ENCODE data around the gene SQOR.

SQOR gene

GRCh38 chr15:45660231-45660979 lies 25.6 kb downstream of the SQOR start:
- no peak for TF ChIP-seq CTCF (IDR thresholded peaks at IDR 0.05; ENCODE audit: low read depth, low read length)
- H3K4me3 ChIP-seq (ENCODE audit: low read depth, low read length) = no peak overlapping the region

DNA sequence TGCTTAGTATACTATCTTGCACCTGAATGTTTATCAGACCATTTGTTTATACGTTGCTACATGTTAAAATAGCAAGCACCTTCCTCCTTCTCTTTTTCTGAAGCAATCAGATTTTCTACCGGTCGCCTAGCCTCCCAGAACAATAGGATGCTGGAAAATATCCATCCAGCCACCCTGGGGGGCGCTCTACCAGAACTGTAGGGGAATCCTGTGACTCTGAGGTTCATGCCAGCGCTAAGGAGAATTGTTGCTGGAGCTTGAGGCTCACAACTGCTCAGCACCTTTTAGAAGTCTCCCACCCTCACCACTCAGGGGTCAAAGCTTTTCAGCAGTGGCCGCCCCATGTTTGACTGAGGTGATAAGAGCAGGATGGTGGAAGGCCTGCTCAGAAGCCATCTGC lies 27.5 kb downstream of the SQOR start:
- no peak overlapping the region for H3K4me3 ChIP-seq (ENCODE audit: low read depth, low read length)
- no peak for TF ChIP-seq CTCF (IDR thresholded peaks at IDR 0.05; ENCODE audit: low read depth, low read length)

DNA sequence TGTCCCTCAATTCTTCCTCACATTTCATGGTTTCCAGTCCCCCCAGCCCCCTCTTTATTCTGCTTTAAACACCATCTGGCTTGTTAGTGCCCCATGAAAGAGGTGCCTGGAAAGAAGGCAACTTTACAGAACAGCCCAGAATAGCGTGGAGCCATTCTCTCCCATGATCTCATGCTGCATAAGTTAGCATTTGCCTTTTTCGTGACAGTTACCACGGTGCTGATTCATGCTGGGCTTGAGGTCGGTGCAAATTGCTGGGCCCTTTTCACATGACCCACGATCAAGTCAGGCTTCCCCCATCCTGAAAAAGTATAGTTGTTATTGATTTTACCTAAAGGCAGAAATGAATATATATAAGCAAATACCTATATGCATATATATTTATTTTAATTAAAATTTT lies 29.6 kb downstream of the SQOR start:
- H3K4me3 ChIP-seq (ENCODE audit: low read depth, low read length) = no peak overlapping the region
- no peak for TF ChIP-seq CTCF (IDR thresholded peaks at IDR 0.05; ENCODE audit: low read depth, low read length)

GRCh38 chr15:45665261-45665660 lies 30.4 kb downstream of the SQOR start:
- no peak for TF ChIP-seq CTCF (IDR thresholded peaks at IDR 0.05; ENCODE audit: low read depth, low read length)
- no peak overlapping the region for H3K4me3 ChIP-seq (ENCODE audit: low read depth, low read length)

GRCh38 chr15:45666119-45666875 lies 31.5 kb downstream of the SQOR start:
- H3K4me3 ChIP-seq (ENCODE audit: low read depth, low read length) = no peak overlapping the region
- TF ChIP-seq CTCF (IDR thresholded peaks at IDR 0.05; ENCODE audit: low read depth, low read length) = no peak

- no peak for TF ChIP-seq CTCF (IDR thresholded peaks at IDR 0.05; ENCODE audit: low read depth, low read length)
Observed at GRCh38 chr15:45667002-45667401, 32.2 kb downstream of the SQOR start.

DNA sequence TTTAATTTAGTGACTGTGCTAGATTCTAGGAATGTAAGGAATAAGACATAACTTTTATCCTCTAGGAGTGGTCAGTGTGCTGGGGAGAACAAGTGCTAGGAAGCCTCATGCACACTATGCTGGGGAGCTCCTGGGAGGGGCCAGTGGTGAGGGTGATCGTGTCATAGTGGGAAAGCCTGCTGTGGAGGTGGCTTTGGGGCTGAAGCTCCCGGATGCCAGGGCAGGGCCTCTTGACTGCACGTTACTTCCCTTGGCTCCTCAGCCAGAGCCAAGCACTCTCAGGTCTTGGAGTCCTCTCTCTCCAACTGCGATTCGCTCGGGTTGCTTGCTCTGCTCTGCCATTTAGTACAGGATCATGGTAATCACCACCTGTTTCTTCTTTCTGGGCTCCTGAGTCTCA lies 33.6 kb downstream of the SQOR start:
- TF ChIP-seq CTCF (IDR thresholded peaks at IDR 0.05; ENCODE audit: low read depth, low read length) = no peak
- H3K4me3 ChIP-seq (ENCODE audit: low read depth, low read length) = no peak overlapping the region

More at GRCh38 chr15:45667002-45667401, 32.2 kb downstream of the SQOR start:
- no peak overlapping the region for H3K4me3 ChIP-seq (ENCODE audit: low read depth, low read length)
